OCI-LY7 (cell line): ENCODE results near the gene SLC5A9. TPM values are rescaled to one million over a fixed set of nuclear protein-coding genes. Genes with fewer than 3 reads are reported as not detected.

Experiments used
- BruUV-seq: library from RNA; stranded (reverse); fragments of 400-500 nt; replicated peaks from 2 replicates; lab custom pipeline; 2021; lab: Mats Ljungman, UMichigan
- CTCF ChIA-PET: fragments of 300-600 bp; sonication (Branson Sonifier 250); formaldehyde crosslinking; loops from one replicate; lab custom pipeline; 2022; ENCODE audit warnings: antibody characterized with exemption; ENCODE audit not compliant: unreplicated experiment; lab: Charles Lee
- POLR2A ChIA-PET: fragments of 300-600 bp; sonication (Branson Sonifier 250); formaldehyde crosslinking; loops from one replicate; lab custom pipeline; 2022; ENCODE audit warnings: antibody characterized with exemption; lab: Charles Lee
- DNase-seq: peaks from one replicate; pipeline ENCODE4 v3.0.0-alpha.2; 2015; ENCODE audit warnings: low spot score
- H2AFZ ChIP-seq: fragments of 200-600 bp; sonication (generic), shearing (Covaris generic); 2 replicates; pipeline ENCODE4 v1.6.1; 2014; ENCODE audit warnings: mild to moderate bottlenecking, antibody characterized with exemption, low read length, moderate library complexity
- H3K27ac ChIP-seq: fragments of 200-600 bp; sonication (generic); 2 replicates; pipeline ENCODE4 v1.5.1; 2014; ENCODE audit warnings: mixed run types, low read depth, mild to moderate bottlenecking, moderate library complexity, low read length, inconsistent platforms; ENCODE audit not compliant: poor library complexity, severe bottlenecking
- H3K36me3 ChIP-seq: fragments of 200-600 bp; sonication (generic); 2 replicates; pipeline ENCODE4 v1.6.1; 2014; ENCODE audit warnings: mild to moderate bottlenecking, antibody characterized with exemption, low read length, moderate library complexity, mixed read lengths; ENCODE audit not compliant: insufficient read depth
- H3K4me1 ChIP-seq: fragments of 200-600 bp; sonication (generic); 2 replicates; pipeline ENCODE4 v1.5.1; 2014; ENCODE audit warnings: mild to moderate bottlenecking, low read length; ENCODE audit not compliant: insufficient read depth, poor library complexity, severe bottlenecking
- H3K4me2 ChIP-seq: fragments of 200-600 bp; sonication (generic); 2 replicates; pipeline ENCODE4 v1.6.1; 2014; ENCODE audit warnings: mild to moderate bottlenecking, low read length
- H3K4me3 ChIP-seq: fragments of 200-600 bp; sonication (generic); 2 replicates; pipeline ENCODE4 v1.5.1; 2014; ENCODE audit warnings: mild to moderate bottlenecking, low read depth, low read length; ENCODE audit not compliant: poor library complexity, severe bottlenecking
- H3K79me2 ChIP-seq: fragments of 200-600 bp; sonication (generic); 2 replicates; pipeline ENCODE4 v1.6.1; 2016; ENCODE audit warnings: low read depth, mild to moderate bottlenecking, low read length, moderate library complexity, mixed read lengths; ENCODE audit not compliant: insufficient read depth
- H3K9me2 ChIP-seq: fragments of 200-600 bp; sonication (generic); 2 replicates; pipeline ENCODE4 v1.6.1; 2016; ENCODE audit warnings: mild to moderate bottlenecking, low read length, mixed read lengths; ENCODE audit not compliant: insufficient read depth
- H3K9me3 ChIP-seq: fragments of 200-600 bp; sonication (generic); 2 replicates; pipeline ENCODE4 v1.6.1; 2014; ENCODE audit warnings: mild to moderate bottlenecking, mixed run types, low read length, mixed read lengths
- H4K20me1 ChIP-seq: fragments of 200-600 bp; sonication (generic); 2 replicates; pipeline ENCODE4 v1.6.1; 2014; ENCODE audit warnings: mild to moderate bottlenecking, antibody characterized with exemption, low read length, moderate library complexity, mixed read lengths; ENCODE audit not compliant: insufficient read depth
- CTCF ChIP-seq: fragments of 200-600 bp; sonication (generic); conservative IDR thresholded peaks from 2 replicates; pipeline ENCODE4 v1.5.1; 2014; ENCODE audit warnings: mild to moderate bottlenecking, antibody characterized with exemption, low read length, moderate library complexity, mixed read lengths
- EZH2phosphoT487 ChIP-seq: fragments of 200-600 bp; sonication (generic); IDR thresholded peaks from 2 replicates; pipeline ENCODE4 v1.6.1; 2018; ENCODE audit warnings: low read depth, borderline replicate concordance, mild to moderate bottlenecking, mixed run types, antibody characterized with exemption, low read length, moderate library complexity, mixed read lengths
- intact Hi-C: fragments of 100-400 bp; cut with micrococcal nuclease; formaldehyde crosslinking; loops from one replicate; pipeline ENCODE4 v1.10.0; 2022; ENCODE audit not compliant: unreplicated experiment
- total RNA-seq, 2 experiments: library from RNA; depleted of rRNA in 1 of 2; stranded (reverse); fragments of >200 nt in 1 of 2; shearing (Covaris generic) in 1 of 2; gene quantifications; 2 replicates each; pipeline ENCODE4 v1.2.3, GENCODE V29; 2014 to 2022

SLC5A9 gene
- total RNA-seq, 2 experiments from 2014 or later: not detected

- no peaks in the 10 kb centered on the region for H3K9me2 ChIP-seq
- ChIA-PET POLR2A (no interaction called here), CTCF (no interaction called here)
- H3K4me2 ChIP-seq: no peak overlapping the region
- no peaks in the 10 kb centered on the region for H4K20me1 ChIP-seq
- TF ChIP-seq EZH2phosphoT487 (no peak), CTCF (no peak)
- no peaks in the 10 kb centered on the region for H3K79me2 ChIP-seq
- no peak overlapping the region for H2AFZ ChIP-seq
- no peak overlapping the region for H3K27ac ChIP-seq
- no peaks in the 10 kb centered on the region for H3K36me3 ChIP-seq
- no peak for DNase-seq
- H3K9me3 ChIP-seq: no peaks in the 10 kb centered on the region
- intact Hi-C loops: no loop called here
- no TSS peak for BruUV-seq
- H3K4me3 ChIP-seq: no peak overlapping the region
- H3K4me1 ChIP-seq: no peaks in the 10 kb centered on the region
Measured at GRCh38 chr1:48217856-48218255, 4.7 kb upstream of the SLC5A9 start.

- H2AFZ ChIP-seq: no peak overlapping the region
- intact Hi-C loops: no loop called here
- H4K20me1 ChIP-seq: no peaks in the 10 kb centered on the region
- ChIA-PET CTCF (no interaction called here), POLR2A (no interaction called here)
- H3K9me3 ChIP-seq: no peaks in the 10 kb centered on the region
- no peaks in the 10 kb centered on the region for H3K36me3 ChIP-seq
- H3K4me1 ChIP-seq: no peaks in the 10 kb centered on the region
- H3K27ac ChIP-seq: no peak overlapping the region
- no peaks in the 10 kb centered on the region for H3K79me2 ChIP-seq
- no TSS peak for BruUV-seq
- H3K4me2 ChIP-seq: no peak overlapping the region
- no peak for DNase-seq
- no peak overlapping the region for H3K4me3 ChIP-seq
- TF ChIP-seq CTCF (no peak), EZH2phosphoT487 (no peak)
- H3K9me2 ChIP-seq: no peaks in the 10 kb centered on the region
Measured at GRCh38 chr1:48219803-48220202, 2.7 kb upstream of the SLC5A9 start.

GRCh38 chr1:48221122-48221521 lies 1.4 kb upstream of the SLC5A9 start:
- intact Hi-C loops: no loop called here
- H2AFZ ChIP-seq: no peak overlapping the region
- no peak overlapping the region for H3K4me3 ChIP-seq
- no peaks in the 10 kb centered on the region for H3K9me3 ChIP-seq
- H3K27ac ChIP-seq: no peak overlapping the region
- POLR2A ChIA-PET: no interaction called here
- no peak overlapping the region for H3K4me2 ChIP-seq
- no TSS peak for BruUV-seq
- TF ChIP-seq EZH2phosphoT487 (no peak), CTCF (no peak)
- CTCF ChIA-PET: no interaction called here
- H3K79me2 ChIP-seq: no peaks in the 10 kb centered on the region
- DNase-seq: no peak
- no peaks in the 10 kb centered on the region for H3K4me1 ChIP-seq
- H3K9me2 ChIP-seq: no peaks in the 10 kb centered on the region
- H4K20me1 ChIP-seq: no peaks in the 10 kb centered on the region
- no peaks in the 10 kb centered on the region for H3K36me3 ChIP-seq
